ENCODE data around the gene DIP2A.
A peak's percentile ranks its signal among the peaks of the same experiment; 100 is the strongest.
"Not testable (repeated sequence)": the region's sequence is repeated elsewhere in the genome, so short reads cannot be mapped to it uniquely, and the experiment has no call there.

DIP2A gene

GRCh38 chr21:46424621-46425020 is 34.1 kb upstream of the DIP2A start:
- DNase-seq (ENCODE audit: low read depth in 2 of 2) = no peak

GRCh38 chr21:46425041-46425440 is 33.6 kb upstream of the DIP2A start:
- no peak for DNase-seq (ENCODE audit: low read depth in 2 of 2)

GRCh38 chr21:46425571-46425970 is 33.1 kb upstream of the DIP2A start:
- peak; percentile 52 to 69 for DNase-seq (ENCODE audit: low read depth in 2 of 2)

GRCh38 chr21:46426313-46427046 is 32.2 kb upstream of the DIP2A start:
- DNase-seq (ENCODE audit: low read depth in 2 of 2) = no peak

GRCh38 chr21:46427516-46427915 is 31.2 kb upstream of the DIP2A start:
- DNase-seq (ENCODE audit: low read depth in 2 of 2) = no peak

- no peak for DNase-seq (ENCODE audit: low read depth in 2 of 2)
These were observed 30.4 kb upstream of the DIP2A start for GRCh38 chr21:46428286-46428685.

GRCh38 chr21:46428987-46429710 is 29.5 kb upstream of the DIP2A start:
- no peak for DNase-seq (ENCODE audit: low read depth in 2 of 2)

GRCh38 chr21:46429754-46430681 is 28.7 kb upstream of the DIP2A start:
- no peak for DNase-seq (ENCODE audit: low read depth in 2 of 2)

GRCh38 chr21:46431448-46431847 is 27.2 kb upstream of the DIP2A start:
- DNase-seq (ENCODE audit: low read depth in 2 of 2) = no peak

GRCh38 chr21:46431884-46432488 is 26.7 kb upstream of the DIP2A start:
- no peak for DNase-seq (ENCODE audit: low read depth in 2 of 2)

- not testable (repeated sequence) for DNase-seq (ENCODE audit: low read depth in 2 of 2)
These were observed 25.6 kb upstream of the DIP2A start for GRCh38 chr21:46433116-46433515.

- no peak for DNase-seq (ENCODE audit: low read depth in 2 of 2)
These were observed 24.3 kb upstream of the DIP2A start for GRCh38 chr21:46434322-46434958.

GRCh38 chr21:46435786-46436227 is 22.9 kb upstream of the DIP2A start:
- no peak for DNase-seq (ENCODE audit: low read depth in 2 of 2)

- DNase-seq (ENCODE audit: low read depth in 2 of 2) = no peak
These were observed 22.1 kb upstream of the DIP2A start for GRCh38 chr21:46436621-46437020.

GRCh38 chr21:46437096-46437498 is 21.6 kb upstream of the DIP2A start:
- no peak for DNase-seq (ENCODE audit: low read depth in 2 of 2)

- DNase-seq (ENCODE audit: low read depth in 2 of 2) = no peak
These were observed 21.2 kb upstream of the DIP2A start for GRCh38 chr21:46437511-46437910.

GRCh38 chr21:46438241-46438640 is 20.4 kb upstream of the DIP2A start:
- DNase-seq (ENCODE audit: low read depth in 2 of 2) = no peak

GRCh38 chr21:46439906-46440305 is 18.8 kb upstream of the DIP2A start:
- no peak for DNase-seq (ENCODE audit: low read depth in 2 of 2)

GRCh38 chr21:46441331-46441730 is 17.4 kb upstream of the DIP2A start:
- DNase-seq (ENCODE audit: low read depth in 2 of 2) = no peak

- no peak for DNase-seq (ENCODE audit: low read depth in 2 of 2)
These were observed 16.7 kb upstream of the DIP2A start for GRCh38 chr21:46441961-46442498.

- DNase-seq (ENCODE audit: low read depth in 2 of 2) = no peak
These were observed 15.8 kb upstream of the DIP2A start for GRCh38 chr21:46442938-46443337.

Measured in stimulated activated CD8-positive, alpha-beta memory T cell treated with anti-CD3 and anti-CD28 coated beads, Interleukin-15, amount 100 ng/mL, for 48 hours (primary cell).